K562 (cell line): ENCODE results near the gene SOAT1. TPM values are rescaled to one million over a fixed set of nuclear protein-coding genes. Genes with fewer than 3 reads are reported as not detected.

Experiments
- ATAC-seq: fragments of 200-7000 bp; cut with Tn5 transposase; 3 replicates; pipeline ENCODE4 v1.9.1; 2020; ENCODE audit warnings: moderate library complexity
- BruUV-seq: library from RNA; stranded (reverse); fragments of 400-500 nt; replicated peaks from 2 replicates; lab custom pipeline; 2021; lab: Mats Ljungman, UMichigan
- CTCF ChIA-PET: fragments of 300-600 bp; formaldehyde crosslinking; extraction: SDS; loops from one replicate; lab custom pipeline; 2021; ENCODE audit warnings: low intra/inter-chr PET ratio; lab: Yijun Ruan, JAX
- POLR2A ChIA-PET: fragments of 300-600, 350-650 bp; sonication (Branson Sonifier 250); formaldehyde crosslinking; extraction: SDS; loops from one replicate; lab custom pipeline; 2021; ENCODE audit warnings: antibody characterized with exemption, inconsistent platforms; lab: Yijun Ruan, JAX
- DNase-seq, 4 experiments: peaks; one replicate each; pipeline versions ENCODE4 v3.0.0 to v3.0.0-alpha.2; 2011 to 2018; ENCODE audit warnings: low spot score in 3 of 4, mixed read lengths in 3 of 4; ENCODE audit errors: extremely low read depth in 1 of 4
- FAIRE-seq: peaks from 2 replicates; lab custom pipeline; 2011; peaks lifted over from hg19 to GRCh38; lab: Jason Lieb, UNC
- H2AFZ ChIP-seq: 2 replicates; pipeline ENCODE4 v1.6.0; 2011; ENCODE audit warnings: low read depth, low read length, control low read depth, inconsistent platforms
- H3K27ac ChIP-seq: fragments of 200-600 bp; 3 replicates; pipeline ENCODE4 v1.8.0; 2011; ENCODE audit warnings: low read depth, mild to moderate bottlenecking, control low read depth, inconsistent platforms, low read length, moderate library complexity, mixed read lengths; ENCODE audit errors: extremely low read depth
- H3K27me3 ChIP-seq, 2 experiments: fragments of 300-600 bp in 1 of 2; 2 replicates in 1 of 2; 3 replicates in 1 of 2; pipeline versions ENCODE4 v1.6.0 to v1.8.0; 2011; ENCODE audit warnings: inconsistent platforms in 2 of 2, low read length in 2 of 2, mild to moderate bottlenecking in 1 of 2, mixed read lengths in 1 of 2, moderate library complexity in 1 of 2; ENCODE audit not compliant: control insufficient read depth in 2 of 2, insufficient read depth in 2 of 2
- H3K36me3 ChIP-seq: fragments of 300-600 bp; 3 replicates; pipeline ENCODE4 v1.8.0; 2011; ENCODE audit warnings: mild to moderate bottlenecking, low read length, inconsistent platforms; ENCODE audit not compliant: control insufficient read depth, insufficient read depth
- H3K4me1 ChIP-seq, 2 experiments: fragments of 200-600 bp in 1 of 2; replicated peaks in 1 of 2; 2 replicates in 1 of 2; 3 replicates in 1 of 2; pipeline versions ENCODE4 v1.5.1 to v1.8.0; 2011; ENCODE audit warnings: inconsistent platforms in 2 of 2, low read length in 2 of 2, mild to moderate bottlenecking in 1 of 2, mixed read lengths in 1 of 2, moderate library complexity in 1 of 2; ENCODE audit not compliant: control insufficient read depth in 2 of 2, insufficient read depth in 2 of 2
- H3K4me2 ChIP-seq: 2 replicates; pipeline ENCODE4 v1.6.1; 2011; ENCODE audit warnings: low read length, control low read depth, inconsistent platforms, mixed read lengths; ENCODE audit not compliant: insufficient read depth
- H3K4me3 ChIP-seq: fragments of 200-600 bp; sonication (generic), shearing (Covaris generic); 2 replicates; pipeline ENCODE4 v1.5.1; 2016; ENCODE audit warnings: control low read depth, inconsistent platforms
- H3K79me2 ChIP-seq: fragments of 200-600 bp; 3 replicates; pipeline ENCODE4 v1.8.0; 2011; ENCODE audit warnings: low read length, inconsistent platforms; ENCODE audit not compliant: control insufficient read depth, insufficient read depth
- H3K9ac ChIP-seq, 2 experiments: 2 replicates each; pipeline versions ENCODE4 v1.6.0 to v1.6.1; 2011; ENCODE audit warnings: low read depth in 2 of 2, low read length in 2 of 2, control low read depth in 1 of 2, inconsistent platforms in 1 of 2, mild to moderate bottlenecking in 1 of 2, mixed read lengths in 1 of 2; ENCODE audit not compliant: insufficient read depth in 1 of 2
- H3K9me1 ChIP-seq: one replicate; pipeline ENCODE4 v1.6.0; 2011; ENCODE audit warnings: inconsistent platforms, mild to moderate bottlenecking, low read length, moderate library complexity; ENCODE audit not compliant: control insufficient read depth, insufficient read depth
- H3K9me3 ChIP-seq: replicated peaks from 2 replicates; pipeline ENCODE4 v1.5.1; 2011; ENCODE audit warnings: low read depth, low read length, inconsistent platforms; ENCODE audit not compliant: control insufficient read depth, insufficient read depth
- H4K20me1 ChIP-seq: replicated peaks from 2 replicates; pipeline ENCODE4 v1.6.1; 2011; ENCODE audit warnings: low read length, inconsistent platforms, mixed read lengths; ENCODE audit not compliant: control insufficient read depth, insufficient read depth
- CBX2 ChIP-seq: fragments of 200-600 bp; sonication (generic); IDR thresholded peaks from one replicate; pipeline ENCODE4 v1.6.1; 2012; ENCODE audit warnings: mild to moderate bottlenecking, low read length, inconsistent platforms; ENCODE audit not compliant: insufficient read depth, poor library complexity, severe bottlenecking
- FUS ChIP-seq: fragments of 200-400 bp; formaldehyde crosslinking; optimal IDR thresholded peaks from 2 replicates; pipeline ENCODE3; 2017; ENCODE audit warnings: low read depth, low read length
- IRF9 ChIP-seq: fragments of 450-650 bp; IDR thresholded peaks from 2 replicates; pipeline ENCODE4 v1.6.1; 2016; ENCODE audit warnings: missing biosample characterization, missing genetic modification characterization
- RAD21 ChIP-seq, 2 experiments: fragments of 250-450 bp in 1 of 2; fragments of 450-650 bp in 1 of 2; sonication (Bioruptor Pico) in 1 of 2; formaldehyde crosslinking in 1 of 2; IDR thresholded peaks in 1 of 2; conservative IDR thresholded peaks in 1 of 2; 2 replicates each; pipeline versions ENCODE4 v1.4.0 to v1.8.0; 2020 to 2022; ENCODE audit warnings: mild to moderate bottlenecking in 2 of 2, moderate library complexity in 1 of 2
- SLC30A9 ChIP-seq: fragments of 250-450 bp; sonication (Bioruptor Pico); IDR thresholded peaks from 2 replicates; pipeline ENCODE4 v1.8.0; 2022; ENCODE audit warnings: mild to moderate bottlenecking, moderate library complexity
- ZBTB11 ChIP-seq, 3 experiments: fragments of 200-800 bp in 1 of 3; fragments of 250-450 bp in 1 of 3; fragments of 450-650 bp in 1 of 3; sonication (Bioruptor Pico) in 1 of 3; sonication (Bioruptor generic) in 1 of 3; formaldehyde crosslinking in 1 of 3; IDR thresholded peaks; 2 replicates each; pipeline versions ENCODE4 v1.6.1 to v1.8.0; 2016 to 2022; ENCODE audit warnings: mild to moderate bottlenecking in 2 of 3, missing genetic modification characterization in 2 of 3, missing compliant biosample characterization in 1 of 3, moderate library complexity in 1 of 3
- ZBTB2 ChIP-seq: fragments of 450-650 bp; IDR thresholded peaks from 2 replicates; pipeline ENCODE4 v1.6.1; 2016; ENCODE audit warnings: antibody characterized with exemption
- ZNF778 ChIP-seq: fragments of 450-650 bp; formaldehyde crosslinking; IDR thresholded peaks from 2 replicates; pipeline ENCODE4 v1.4.0; 2020; ENCODE audit warnings: mild to moderate bottlenecking, moderate library complexity
- WGBS: fragments of 100-300 bp; shearing (Covaris generic); methylation state at CpG from one replicate; pipeline ENCODE4 v1.1.6; 2016; ENCODE audit warnings: low coverage, mixed read lengths; ENCODE audit not compliant: insufficient coverage; ENCODE audit errors: missing lambda C conversion rate; 5-methylcytosine and 5-hydroxymethylcytosine counted together
- in situ Hi-C: fragments of 300-500 bp; cut with MboI; formaldehyde crosslinking; loops from 4 replicates; pipeline ENCODE4 v1.15.0; 2018; ENCODE audit warnings: inconsistent platforms, mixed read lengths
- intact Hi-C: fragments of 100-400 bp; cut with micrococcal nuclease; formaldehyde crosslinking; loops from 2 replicates; pipeline ENCODE4 v1.14.2; 2022
- polyA plus RNA-seq, 8 experiments: library from polyadenylated mRNA; depleted of rRNA in 4 of 8; stranded (reverse) in 5 of 8; unstranded in 3 of 8; fragments of >200 nt; fragmentation: Nextera tagmentation in 2 of 8; fragmentation: Illumina TruSeq in 1 of 8; extraction: Ambion mirVana in 2 of 8; extraction: Trizol in 1 of 8; gene quantifications; 2 replicates each; pipeline versions ENCODE4 v1.2.1 to v1.2.3, GENCODE V29; 2011 to 2014; ENCODE audit warnings: inconsistent platforms in 1 of 8, missing spikeins in 1 of 8
- total RNA-seq, 7 experiments: library from RNA; depleted of rRNA in 6 of 7; stranded (reverse); fragments of >200 nt in 6 of 7; fragmentation: Illumina TruSeq in 2 of 7; extraction: Trizol in 2 of 7; gene quantifications; 2 replicates each; pipeline versions ENCODE4 v1.2.1 to v1.2.3, GENCODE V29; 2011 to 2021; ENCODE audit warnings: low replicate concordance in 1 of 7

Gene SOAT1
- total and polyA plus RNA-seq, 9 of the 15 experiments (the other 6 are each of a cell fraction or from before 2014, with no cell fraction given), result 5.5 to 29.1 (median 17.3) TPM

- ChIA-PET CTCF (no interaction called here), POLR2A (interaction anchor here (1.0 to 1.5 kb wide), 2 partner anchors 25 to 33 kb away, joined by 3 to 4 read pairs; partner anchors contain the start of gene SOAT1)
- H3K4me2 ChIP-seq, result no peak overlapping the region
- no peaks in the 10 kb centered on the region for H3K4me1 ChIP-seq
- no peaks in the 10 kb centered on the region for H3K79me2 ChIP-seq
- TF ChIP-seq FUS, result no peak
- TF ChIP-seq RAD21 (CRISPR knock-in tag; conservative IDR thresholded peaks at IDR 0.05 in 1 of 2, IDR thresholded peaks at IDR 0.05 in 1 of 2), result no peak
- TF ChIP-seq ZNF778, result no peak
- no peak for TF ChIP-seq IRF9 (tag)
- TF ChIP-seq ZBTB11 (CRISPR knock-in tag; IDR thresholded peaks at IDR 0.05), result no peak
- no peak for TF ChIP-seq SLC30A9 (CRISPR knock-in tag)
- TF ChIP-seq ZBTB2, result no peak
- no peak for TF ChIP-seq CBX2
- no peaks in the 10 kb centered on the region for H3K27me3 ChIP-seq
- 80% methylated on average over 3 of the region's 3 CpGs for WGBS
- in situ Hi-C loops (no loop called here), intact Hi-C loops (no loop called here)
- no peak for ATAC-seq
- H3K27ac ChIP-seq, result no peak overlapping the region
- no peak for FAIRE-seq
- DNase-seq, result no peak
- no peaks in the 10 kb centered on the region for H3K36me3 ChIP-seq
- H3K4me3 ChIP-seq, result no peak overlapping the region
- H3K9ac ChIP-seq, result no peak overlapping the region
- no peaks in the 10 kb centered on the region for H3K9me3 ChIP-seq
- BruUV-seq, result no TSS peak
- H4K20me1 ChIP-seq, result no peaks in the 10 kb centered on the region
- no peaks in the 10 kb centered on the region for H3K9me1 ChIP-seq
- no peak overlapping the region for H2AFZ ChIP-seq
Observed at GRCh38 chr1:179326746-179327145, 33.1 kb downstream of the SOAT1 start.
